HFF-Myc (cell line): ENCODE data around the gene TGDS.
"Not testable (repeated sequence)": the region's sequence is repeated elsewhere in the genome, so short reads cannot be mapped to it uniquely, and the experiment has no call there.

Experiments
- DNase-seq: peaks from one replicate; pipeline ENCODE4 v3.0.0-alpha.2; 2011; ENCODE audit warnings: low read depth; ENCODE audit errors: extremely low read depth
- H3K4me3 ChIP-seq: replicated peaks from 2 replicates; pipeline ENCODE4 v1.5.1; 2011; ENCODE audit warnings: low read depth, mild to moderate bottlenecking, control low read depth, low read length
- CTCF ChIP-seq: IDR thresholded peaks from 2 replicates; pipeline ENCODE4 v1.5.1; 2012; ENCODE audit warnings: mild to moderate bottlenecking, low read depth, low read length, control low read depth; ENCODE audit errors: missing control alignments

TGDS gene

DNA sequence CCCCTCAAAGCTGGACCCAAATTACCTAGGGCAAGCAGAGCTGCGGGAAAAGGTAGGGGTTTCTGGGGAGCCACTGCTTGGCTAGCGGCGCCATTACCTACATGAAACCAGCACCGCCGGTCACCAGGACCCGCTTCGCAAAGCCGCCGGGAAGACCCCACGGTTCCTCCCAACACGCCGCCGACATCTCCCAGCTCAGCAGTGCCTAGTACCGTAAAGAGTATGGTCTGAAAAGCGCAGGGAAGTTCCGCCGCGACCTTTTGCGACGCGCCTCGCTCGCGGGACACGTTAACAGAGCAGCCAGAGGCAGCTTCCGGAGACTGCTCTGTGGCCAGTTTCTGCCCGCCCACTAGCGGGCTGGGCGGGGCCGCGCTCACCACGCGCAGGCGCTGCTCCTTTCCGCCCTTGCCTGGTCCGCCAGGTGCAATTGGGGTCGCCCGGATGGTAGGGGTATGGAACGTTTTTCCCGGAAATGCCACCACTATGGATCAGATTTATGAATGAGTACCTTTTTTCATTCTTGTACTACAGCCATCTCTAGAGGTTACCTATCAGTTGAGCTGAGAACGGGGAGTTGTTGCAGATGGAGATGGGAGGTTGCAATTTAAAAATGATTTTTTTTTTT lies at the start of gene TGDS:
TSS of gene TGDS (minus strand) at position 203 of the 625 bp plus-strand sequence. CDS start at position 187, 16 bp downstream.
- TF ChIP-seq CTCF, result no peak
- peak within 1 kb of the TSS; percentile 81 for H3K4me3 ChIP-seq
- peak; percentile 86 for DNase-seq

DNA sequence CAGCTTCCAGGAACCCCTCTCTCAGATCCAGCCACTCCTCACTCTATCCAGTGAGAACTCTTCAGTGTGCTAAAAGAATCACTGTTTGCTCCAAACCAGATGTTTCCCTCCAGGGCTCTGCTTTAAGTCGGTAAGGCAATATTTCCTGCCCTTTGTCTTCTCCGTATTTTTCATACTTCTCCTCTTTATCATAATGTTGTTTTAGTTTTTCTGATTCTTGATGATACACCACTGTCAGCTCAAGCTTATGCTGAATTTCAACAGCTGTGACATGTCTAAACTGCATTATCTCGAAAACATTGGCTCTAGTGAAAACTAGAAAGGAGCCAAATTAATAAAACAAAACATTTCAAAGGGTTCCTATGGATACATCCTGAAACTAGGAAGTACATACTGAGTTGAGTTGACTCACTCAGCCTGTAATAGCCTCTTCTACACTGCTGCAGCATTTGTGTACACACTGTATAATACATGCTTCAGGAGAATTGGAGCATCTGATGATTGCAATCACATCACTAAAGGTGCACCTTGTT lies 45.5 kb upstream of the TGDS start:
- peak overlapping the region; percentile 10 for H3K4me3 ChIP-seq
- peak; percentile 61 for DNase-seq
- TF ChIP-seq CTCF, result no peak

- no peak overlapping the region for H3K4me3 ChIP-seq
- DNase-seq, result no peak
- TF ChIP-seq CTCF, result no peak
Observed at GRCh38 chr13:94640721-94641120, 44.8 kb upstream of the TGDS start.

GRCh38 chr13:94637677-94638076 lies 41.7 kb upstream of the TGDS start:
- not testable (repeated sequence) for H3K4me3 ChIP-seq, DNase-seq

- no peak for DNase-seq
- no peak for TF ChIP-seq CTCF
Observed at GRCh38 chr13:94636942-94637578, 41.1 kb upstream of the TGDS start.

GRCh38 chr13:94636096-94636495 lies 40.1 kb upstream of the TGDS start:
- not testable (repeated sequence) for DNase-seq, H3K4me3 ChIP-seq

More at GRCh38 chr13:94636942-94637578, 41.1 kb upstream of the TGDS start:
- H3K4me3 ChIP-seq, result no peak overlapping the region

- no peak for TF ChIP-seq CTCF
- DNase-seq, result no peak
- no peak overlapping the region for H3K4me3 ChIP-seq
Observed at GRCh38 chr13:94632226-94632980, 36.5 kb upstream of the TGDS start.
